H9 (cell line): ENCODE measurements around the gene TEX12. TPM values are rescaled to one million over a fixed set of nuclear protein-coding genes. Genes with fewer than 3 reads are reported as not detected.

Experiments
- DNase-seq: peaks from one replicate; pipeline ENCODE4 v3.0.0-alpha.2; 2017
- H2AFZ ChIP-seq: one replicate; pipeline ENCODE4 v1.6.1; 2013; ENCODE audit warnings: mild to moderate bottlenecking, low read length, control low read depth, moderate library complexity
- H2AK5ac ChIP-seq: 2 replicates; pipeline ENCODE4 v1.6.1; 2013; ENCODE audit warnings: low read length, control low read depth, mixed read lengths; ENCODE audit not compliant: insufficient read length
- H2BK120ac ChIP-seq: one replicate; pipeline ENCODE4 v1.6.1; 2013; ENCODE audit warnings: low read depth, mild to moderate bottlenecking, low read length, control low read depth, inconsistent platforms; ENCODE audit not compliant: poor library complexity, severe bottlenecking
- H2BK12ac ChIP-seq: 2 replicates; pipeline ENCODE4 v1.6.1; 2013; ENCODE audit warnings: low read length, control low read depth, mixed read lengths, low read depth; ENCODE audit not compliant: insufficient read length
- H2BK15ac ChIP-seq: 2 replicates; pipeline ENCODE4 v1.6.1; 2013; ENCODE audit warnings: low read depth, low read length, control low read depth
- H2BK20ac ChIP-seq: one replicate; pipeline ENCODE4 v1.6.1; 2013; ENCODE audit warnings: low read depth, mild to moderate bottlenecking, low read length, control low read depth, inconsistent platforms; ENCODE audit not compliant: poor library complexity, severe bottlenecking
- H2BK5ac ChIP-seq: 2 replicates; pipeline ENCODE4 v1.6.1; 2013; ENCODE audit warnings: low read length, control low read depth, mixed read lengths; ENCODE audit not compliant: insufficient read length
- H3K14ac ChIP-seq: 2 replicates; pipeline ENCODE4 v1.6.1; 2013; ENCODE audit warnings: low read length, control low read depth; ENCODE audit not compliant: insufficient read depth
- H3K18ac ChIP-seq: 2 replicates; pipeline ENCODE4 v1.6.1; 2013; ENCODE audit warnings: low read depth, mild to moderate bottlenecking, mixed read lengths, low read length, control low read depth; ENCODE audit not compliant: insufficient read length
- H3K23ac ChIP-seq: 2 replicates; pipeline ENCODE4 v1.6.1; 2013; ENCODE audit warnings: low read length, control low read depth, mixed read lengths, low read depth; ENCODE audit not compliant: insufficient read length
- H3K23me2 ChIP-seq: 2 replicates; pipeline ENCODE4 v1.6.1; 2013; ENCODE audit warnings: low read depth, mild to moderate bottlenecking, mixed read lengths, low read length, control low read depth; ENCODE audit not compliant: insufficient read length, poor library complexity, severe bottlenecking
- H3K27ac ChIP-seq: 2 replicates; pipeline ENCODE4 v1.5.1; 2013; ENCODE audit warnings: low read length, control low read depth, mixed read lengths, low read depth; ENCODE audit not compliant: insufficient read length
- H3K27me3 ChIP-seq: 2 replicates; pipeline ENCODE4 v1.6.1; 2013; ENCODE audit warnings: low read length, control low read depth, inconsistent platforms; ENCODE audit not compliant: insufficient read depth
- H3K4ac ChIP-seq: 2 replicates; pipeline ENCODE4 v1.6.1; 2013; ENCODE audit warnings: low read depth, mild to moderate bottlenecking, control low read depth, inconsistent platforms, low read length, moderate library complexity
- H3K4me1 ChIP-seq: 2 replicates; pipeline ENCODE4 v1.6.1; 2013; ENCODE audit warnings: low read length, control low read depth, inconsistent platforms; ENCODE audit not compliant: insufficient read depth
- H3K4me2 ChIP-seq: 2 replicates; pipeline ENCODE4 v1.6.1; 2013; ENCODE audit warnings: low read length, control low read depth, mixed read lengths; ENCODE audit not compliant: insufficient read length, insufficient read depth
- H3K56ac ChIP-seq: 2 replicates; pipeline ENCODE4 v1.6.1; 2013; ENCODE audit warnings: low read depth, mild to moderate bottlenecking, mixed read lengths, low read length, control low read depth; ENCODE audit not compliant: insufficient read length
- H3K79me1 ChIP-seq: 2 replicates; pipeline ENCODE4 v1.6.1; 2013; ENCODE audit warnings: low read depth, mild to moderate bottlenecking, moderate library complexity, low read length, control low read depth, inconsistent platforms; ENCODE audit not compliant: insufficient read depth, poor library complexity, severe bottlenecking
- H3K79me2 ChIP-seq: 2 replicates; pipeline ENCODE4 v1.6.1; 2013; ENCODE audit warnings: low read length, control low read depth, inconsistent platforms; ENCODE audit not compliant: insufficient read depth
- H3K9ac ChIP-seq: 2 replicates; pipeline ENCODE4 v1.6.1; 2013; ENCODE audit warnings: low read length, control low read depth, mixed read lengths; ENCODE audit not compliant: insufficient read length; ENCODE audit errors: extremely low read depth
- H3K9me3 ChIP-seq: one replicate; pipeline ENCODE4 v1.6.1; 2013; ENCODE audit warnings: low read depth, low read length, inconsistent platforms; ENCODE audit not compliant: control insufficient read depth
- H3T11ph ChIP-seq: one replicate; pipeline ENCODE4 v1.6.1; 2013; ENCODE audit warnings: mild to moderate bottlenecking, low read length, control low read depth, inconsistent platforms
- H4K20me1 ChIP-seq: one replicate; pipeline ENCODE4 v1.6.1; 2013; ENCODE audit not compliant: control insufficient read depth, insufficient read length, insufficient read depth
- H4K5ac ChIP-seq: 2 replicates; pipeline ENCODE4 v1.6.1; 2013; ENCODE audit warnings: low read depth, mild to moderate bottlenecking, mixed read lengths, low read length, control low read depth; ENCODE audit not compliant: insufficient read length
- H4K8ac ChIP-seq: replicated peaks from 2 replicates; pipeline ENCODE4 v1.6.1; 2013; ENCODE audit warnings: low read length, control low read depth, mixed read lengths, low read depth; ENCODE audit not compliant: insufficient read length
- H4K91ac ChIP-seq: 2 replicates; pipeline ENCODE4 v1.6.1; 2013; ENCODE audit warnings: low read depth, mild to moderate bottlenecking, moderate library complexity, mixed read lengths, low read length, control low read depth; ENCODE audit not compliant: insufficient read length
- H3K27ac Mint-ChIP-seq, 3 experiments: 2 replicates in 2 of 3; 3 replicates in 1 of 3; pipeline ENCODE4 v1.8.0; 2020 to 2021; ENCODE audit warnings: mixed read lengths in 3 of 3, mild to moderate bottlenecking in 1 of 3, moderate library complexity in 1 of 3
- H3K27me3 Mint-ChIP-seq: 2 replicates; pipeline ENCODE4 v1.8.0; 2021; ENCODE audit warnings: low read depth, mild to moderate bottlenecking, moderate library complexity, mixed read lengths
- H3K36me3 Mint-ChIP-seq, 3 experiments: 2 replicates in 2 of 3; 3 replicates in 1 of 3; pipeline ENCODE4 v1.8.0; 2020 to 2021; ENCODE audit warnings: low read depth in 3 of 3, mixed read lengths in 3 of 3; ENCODE audit not compliant: insufficient read depth in 1 of 3
- H3K4me1 Mint-ChIP-seq, 2 experiments: 2 replicates each; pipeline ENCODE4 v1.8.0; 2020; ENCODE audit warnings: mixed read lengths in 2 of 2
- H3K4me3 Mint-ChIP-seq, 2 experiments: 2 replicates in 1 of 2; 3 replicates in 1 of 2; pipeline ENCODE4 v1.8.0; 2020 to 2021; ENCODE audit warnings: mild to moderate bottlenecking in 2 of 2, mixed read lengths in 2 of 2, moderate library complexity in 1 of 2
- H3K9me3 Mint-ChIP-seq, 2 experiments: 2 replicates in 1 of 2; 3 replicates in 1 of 2; pipeline ENCODE4 v1.8.0; 2020; ENCODE audit warnings: mild to moderate bottlenecking in 2 of 2, mixed read lengths in 2 of 2, moderate library complexity in 1 of 2
- WGBS: extraction: QIAGEN DNeasy Blood & Tissue Kit; methylation state at CpG from one replicate; pipeline ENCODE4 v1.1.7; 2013; ENCODE audit warnings: missing lambda C conversion rate, low lambda C conversion rate, mixed read lengths; ENCODE audit not compliant: insufficient read length; ENCODE audit errors: extremely low coverage; 5-methylcytosine and 5-hydroxymethylcytosine counted together
- long read RNA-seq: library from polyadenylated mRNA; unstranded; transcript quantifications from one replicate; pipeline ENCODE4 v2.0.0, GENCODE V29; 2020
- total RNA-seq: library from RNA; stranded (reverse); gene quantifications from 2 replicates; pipeline ENCODE4 v1.2.1, GENCODE V29; 2021
- TF ChIP-seq, protein P1 (sequence below): fragments of 200-600 bp; sonication (generic); conservative IDR thresholded peaks from 3 replicates; pipeline ENCODE4 v1.8.0; 2021; ENCODE audit warnings: antibody characterized with exemption, mild to moderate bottlenecking

Gene TEX12, protein sequence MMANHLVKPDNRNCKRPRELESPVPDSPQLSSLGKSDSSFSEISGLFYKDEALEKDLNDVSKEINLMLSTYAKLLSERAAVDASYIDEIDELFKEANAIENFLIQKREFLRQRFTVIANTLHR
- 0.22 and 0.31 TPM in 2 replicates for total RNA-seq
- long read RNA-seq, result 0 reads

DNA sequence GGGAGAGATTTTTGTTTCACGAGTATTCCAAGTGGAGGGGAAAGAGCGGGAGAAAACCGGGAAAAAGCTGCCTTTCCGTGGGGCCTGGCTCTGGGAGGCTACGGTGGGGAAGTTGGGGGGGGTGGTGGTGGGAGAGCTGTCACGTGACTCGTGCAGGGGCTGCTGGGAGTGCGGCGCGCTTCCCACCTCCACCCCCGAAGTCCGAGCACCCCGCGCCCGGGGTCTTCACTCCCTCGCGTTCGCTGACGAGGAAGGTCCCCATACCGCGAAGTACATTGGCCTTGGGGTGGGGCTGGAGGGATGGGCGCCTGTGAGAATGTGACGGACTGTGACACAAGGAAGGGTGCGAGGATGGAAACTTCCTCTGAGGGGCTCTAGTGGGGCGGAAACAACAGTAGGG, at the start of gene TEX12:
TEX12 (plus strand) TSS at position 228 of the 400 bp plus-strand sequence. CDS start 1,897 bp downstream, outside the sequence.
- Histone ChIP-seq H3K27ac (no peak within 1 kb of the TSS), H4K91ac (no peak within 1 kb of the TSS), H3K18ac (no peak within 1 kb of the TSS), H3K79me1 (no peaks in the 10 kb centered on the region), H2BK12ac (no peak within 1 kb of the TSS), H3K56ac (no peak within 1 kb of the TSS), H3K27me3 (no peaks in the 10 kb centered on the region), H3K9me3 (no peaks in the 10 kb centered on the region), H2BK120ac (no peak within 1 kb of the TSS), H2BK15ac (no peak within 1 kb of the TSS), H2BK20ac (no peak within 1 kb of the TSS), H2BK5ac (no peak within 1 kb of the TSS), H4K8ac (no peak within 1 kb of the TSS), H2AFZ (no peak within 1 kb of the TSS), H4K5ac (no peak within 1 kb of the TSS), H3K9ac (no peak within 1 kb of the TSS), H3K4me2 (no peak within 1 kb of the TSS), H3K79me2 (no peaks in the 10 kb centered on the region), H4K20me1 (no peaks in the 10 kb centered on the region), H3K14ac (no peak within 1 kb of the TSS), H2AK5ac (no peak within 1 kb of the TSS), H3K4me1 (peaks cover 3% of the 10 kb centered on the region; the same call in 1 of the 2 replicates), H3K4ac (no peak within 1 kb of the TSS; the same call in 1 of the 2 replicates), H3T11ph (no peak within 1 kb of the TSS), H3K23ac (no peak within 1 kb of the TSS), H3K23me2 (no peaks in the 10 kb centered on the region)
- no CpG with 5 or more reads among the region's 25 CpGs for WGBS
- H3K4me3 Mint-ChIP-seq, result no peak within 1 kb of the TSS
- no peaks in the 10 kb centered on the region for H3K36me3 Mint-ChIP-seq
- no peak for DNase-seq
- peaks cover 2% of the 10 kb centered on the region; the same call in 1 of the 2 replicates for H3K27me3 Mint-ChIP-seq
- no peaks in the 10 kb centered on the region for H3K9me3 Mint-ChIP-seq
- no peak within 1 kb of the TSS for H3K27ac Mint-ChIP-seq
- TF ChIP-seq, protein P1, sequence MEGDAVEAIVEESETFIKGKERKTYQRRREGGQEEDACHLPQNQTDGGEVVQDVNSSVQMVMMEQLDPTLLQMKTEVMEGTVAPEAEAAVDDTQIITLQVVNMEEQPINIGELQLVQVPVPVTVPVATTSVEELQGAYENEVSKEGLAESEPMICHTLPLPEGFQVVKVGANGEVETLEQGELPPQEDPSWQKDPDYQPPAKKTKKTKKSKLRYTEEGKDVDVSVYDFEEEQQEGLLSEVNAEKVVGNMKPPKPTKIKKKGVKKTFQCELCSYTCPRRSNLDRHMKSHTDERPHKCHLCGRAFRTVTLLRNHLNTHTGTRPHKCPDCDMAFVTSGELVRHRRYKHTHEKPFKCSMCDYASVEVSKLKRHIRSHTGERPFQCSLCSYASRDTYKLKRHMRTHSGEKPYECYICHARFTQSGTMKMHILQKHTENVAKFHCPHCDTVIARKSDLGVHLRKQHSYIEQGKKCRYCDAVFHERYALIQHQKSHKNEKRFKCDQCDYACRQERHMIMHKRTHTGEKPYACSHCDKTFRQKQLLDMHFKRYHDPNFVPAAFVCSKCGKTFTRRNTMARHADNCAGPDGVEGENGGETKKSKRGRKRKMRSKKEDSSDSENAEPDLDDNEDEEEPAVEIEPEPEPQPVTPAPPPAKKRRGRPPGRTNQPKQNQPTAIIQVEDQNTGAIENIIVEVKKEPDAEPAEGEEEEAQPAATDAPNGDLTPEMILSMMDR, result no peak
- peaks cover 7 to 8% of the 10 kb centered on the region in 2 experiments for H3K4me1 Mint-ChIP-seq
